RCC 7860 (cell line): ENCODE results near the gene AMPH.
A peak's percentile ranks its signal among the peaks of the same experiment; 100 is the strongest.
"Not testable (repeated sequence)": the region's sequence is repeated elsewhere in the genome, so short reads cannot be mapped to it uniquely, and the experiment has no call there.

Experiments used
- DNase-seq: peaks from one replicate; pipeline ENCODE4 v3.0.0-alpha.2; 2015; ENCODE audit warnings: low spot score
- FAIRE-seq: peaks from 2 replicates; lab custom pipeline; 2012; peaks lifted over from hg19 to GRCh38; lab: Jason Lieb, UNC

AMPH gene

DNA sequence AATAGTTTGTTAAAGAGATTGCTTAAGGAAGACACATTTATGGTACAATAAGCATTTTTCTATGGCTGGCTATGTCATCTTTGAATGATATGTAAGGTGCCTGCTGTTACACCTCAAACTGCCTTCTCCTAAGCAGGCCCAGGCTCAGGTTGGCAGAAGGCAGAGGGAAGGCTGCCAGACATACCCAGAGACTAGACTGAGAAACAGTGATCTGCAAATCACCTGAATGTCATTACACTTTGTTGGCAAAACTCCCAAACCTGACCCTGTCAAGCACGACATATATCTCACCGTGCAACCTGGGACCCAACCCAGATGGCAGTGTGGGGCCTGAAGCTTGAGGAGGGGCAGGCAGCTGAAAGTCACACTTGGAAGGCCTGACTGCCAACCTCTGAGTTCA is 221.1 kb downstream of the AMPH start:
- no peak for DNase-seq
- FAIRE-seq = no peak

DNA sequence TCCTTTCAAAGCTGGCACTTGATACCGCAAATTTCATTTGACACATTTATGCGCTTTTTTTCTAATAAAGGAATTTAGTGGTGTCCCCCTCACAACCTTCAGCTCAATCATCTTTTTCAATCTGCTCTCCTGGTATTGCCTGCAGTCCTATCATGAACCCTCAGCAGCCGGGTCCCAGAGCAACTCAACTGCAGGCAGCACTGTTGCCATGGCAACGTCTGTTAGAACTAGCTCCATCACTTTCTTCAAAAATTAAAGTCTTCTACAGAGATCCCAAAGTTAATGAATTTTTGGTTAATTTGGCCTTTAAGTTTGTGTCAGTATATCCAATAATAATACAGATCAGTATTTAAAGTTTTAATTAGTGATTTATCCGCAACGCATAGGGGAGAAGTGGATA is 221.6 kb downstream of the AMPH start:
- FAIRE-seq = no peak

DNA sequence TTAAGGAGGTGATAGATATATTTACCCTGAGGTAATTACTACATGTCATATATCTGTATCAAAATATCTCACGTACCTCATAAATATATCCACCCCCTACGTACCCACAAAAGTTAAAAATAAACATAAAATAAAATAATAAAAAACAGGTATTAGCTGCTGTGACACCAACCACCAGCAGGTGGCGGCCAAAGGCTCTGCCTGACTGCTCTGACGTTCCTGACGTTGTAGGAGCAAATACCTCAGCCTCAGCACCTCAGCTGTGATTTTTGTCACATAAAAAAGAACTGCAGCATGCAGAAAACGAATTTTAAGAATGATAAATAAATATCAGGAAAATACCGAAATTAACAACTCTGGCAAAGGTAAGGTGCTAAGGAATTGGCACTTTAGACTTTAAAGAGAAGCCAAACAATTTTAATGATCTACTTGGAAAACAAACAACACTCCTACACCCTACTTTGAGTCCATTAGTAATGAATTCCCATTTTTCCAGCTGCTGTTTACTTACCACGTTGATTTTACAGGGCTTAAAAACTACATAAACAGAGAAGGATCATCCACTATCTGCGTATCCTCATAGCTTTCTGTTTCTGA is 232.3 kb downstream of the AMPH start:
- peak; percentile 33 for DNase-seq

More for the DNA sequence above, 221.6 kb downstream of the AMPH start:
- no peak for DNase-seq

DNA sequence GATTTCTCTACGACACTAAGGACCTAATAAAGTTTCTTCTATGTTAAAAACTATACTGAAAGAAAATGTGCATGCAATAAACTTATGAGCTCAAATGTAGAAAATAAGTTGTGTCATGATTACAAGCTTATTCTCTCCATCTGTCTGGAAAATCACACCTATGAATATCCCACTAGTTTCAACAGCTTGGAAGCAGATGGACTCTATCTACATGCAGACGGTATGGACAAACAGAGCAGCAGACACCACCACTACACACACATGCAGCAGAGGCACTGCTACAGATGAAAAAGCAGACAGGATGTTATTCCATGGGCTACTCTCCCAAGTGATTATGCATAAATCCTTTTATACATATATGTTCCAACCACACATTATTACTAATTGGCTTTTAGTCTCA is 234.3 kb downstream of the AMPH start:
- no peak for DNase-seq
- no peak for FAIRE-seq

More for the DNA sequence above, 232.3 kb downstream of the AMPH start:
- peak; percentile 71 for FAIRE-seq

GRCh38 chr7:38395921-38396552 is 235.1 kb downstream of the AMPH start:
- not testable (repeated sequence) for DNase-seq, FAIRE-seq

GRCh38 chr7:38394660-38395059 is 236.5 kb downstream of the AMPH start:
- FAIRE-seq = no peak
- DNase-seq = no peak

GRCh38 chr7:38393874-38394273 is 237.3 kb downstream of the AMPH start:
- DNase-seq (no peak), FAIRE-seq (no peak)

DNA sequence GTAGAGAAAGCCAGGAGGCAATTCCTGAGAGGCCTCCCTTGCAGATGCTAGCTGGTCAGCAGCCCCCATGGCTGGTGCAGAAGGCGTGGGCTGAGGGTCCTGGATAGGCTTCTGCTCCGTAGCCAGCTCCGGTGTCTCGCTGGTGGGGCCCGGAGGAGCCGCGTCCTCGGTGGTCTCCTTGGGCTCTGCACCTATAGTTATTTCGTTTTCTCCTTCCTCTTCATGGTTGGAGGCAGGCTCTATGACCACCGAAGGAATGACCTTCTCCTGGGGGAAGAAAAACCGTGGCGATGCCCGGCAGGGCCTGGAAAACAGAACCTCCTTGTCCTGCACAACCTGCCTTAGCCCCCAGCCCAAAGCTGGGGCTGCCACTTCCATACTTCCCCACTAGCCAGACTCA is 239.4 kb downstream of the AMPH start:
- DNase-seq (no peak), FAIRE-seq (no peak)

DNA sequence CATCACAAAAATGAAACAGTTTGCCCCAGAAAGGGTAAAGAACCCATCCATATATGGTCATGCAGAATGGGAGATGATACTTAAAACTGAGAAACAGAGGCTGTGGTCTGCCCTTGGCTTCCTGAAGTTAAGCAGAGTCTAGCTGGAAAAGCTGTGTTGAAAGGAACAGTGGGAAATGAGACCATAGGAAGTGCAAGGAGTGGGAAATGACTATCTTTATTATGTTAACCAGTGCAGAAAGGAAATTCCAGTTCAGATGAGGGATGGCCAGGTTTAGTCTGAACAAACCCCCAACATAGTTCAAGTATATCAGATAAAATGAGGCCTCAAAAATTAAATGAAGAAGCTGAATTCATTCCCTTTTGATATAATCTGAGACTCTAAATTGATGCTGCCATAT is 245.5 kb downstream of the AMPH start:
- FAIRE-seq (no peak), DNase-seq (no peak)

DNA sequence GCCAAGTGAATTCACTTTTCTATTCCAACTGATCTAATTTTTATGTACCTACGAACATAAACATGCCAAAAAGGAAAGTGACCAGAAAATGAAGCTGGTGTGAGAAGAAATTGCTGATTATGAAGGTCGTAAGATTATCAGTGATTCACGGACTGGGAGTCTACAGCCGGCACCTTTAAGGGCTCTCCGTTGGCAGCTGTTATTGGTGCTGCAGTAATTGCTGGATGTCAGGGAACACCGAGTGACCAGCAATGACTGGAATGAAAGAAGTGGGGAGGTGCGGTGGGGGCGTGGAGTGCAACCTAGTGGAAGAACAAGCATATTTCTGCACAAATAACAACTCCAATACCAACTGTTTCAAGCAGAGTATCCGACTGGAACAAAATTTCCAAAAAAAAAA is 247.9 kb downstream of the AMPH start:
- FAIRE-seq = no peak
- no peak for DNase-seq

DNA sequence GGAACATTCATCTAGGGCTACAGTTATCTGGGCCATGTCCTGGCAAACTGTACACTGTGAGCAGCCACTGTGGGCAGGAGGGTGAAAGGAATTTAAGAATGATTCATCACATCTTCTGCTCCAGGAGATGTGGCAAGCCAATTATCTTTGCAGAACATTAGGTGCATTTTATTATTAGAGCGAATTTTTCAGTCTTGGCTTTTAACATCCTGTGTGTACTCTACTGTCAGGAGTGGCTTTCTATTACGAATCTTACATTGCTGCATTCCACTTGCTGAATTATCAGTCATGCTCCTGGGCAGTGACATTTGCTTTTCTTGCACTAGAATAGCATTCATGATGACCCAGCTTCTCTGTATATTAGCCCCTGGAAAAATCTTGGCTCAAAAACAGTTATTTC is 248.5 kb downstream of the AMPH start:
- peak; percentile 51 for DNase-seq
- no peak for FAIRE-seq

DNA sequence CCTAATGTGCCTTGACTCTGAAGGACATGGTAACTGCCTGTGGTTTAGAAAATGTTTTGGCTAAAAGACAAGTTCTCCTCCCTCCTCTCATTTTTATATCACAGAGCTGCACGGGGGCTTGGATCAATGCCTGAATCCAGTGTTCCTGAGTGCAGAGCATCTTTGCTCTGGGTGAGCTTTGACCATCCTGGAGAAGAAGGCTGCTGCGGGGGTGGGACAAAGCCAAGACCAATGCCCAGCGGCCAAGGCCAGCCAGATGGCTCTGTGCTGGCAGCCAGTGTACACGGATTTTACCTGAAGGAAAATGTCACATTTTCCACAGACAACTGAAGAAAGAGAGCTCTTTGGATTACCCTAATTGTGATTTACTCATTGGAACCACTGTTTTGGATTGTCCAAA is 255.7 kb downstream of the AMPH start:
- DNase-seq = no peak
- no peak for FAIRE-seq

DNA sequence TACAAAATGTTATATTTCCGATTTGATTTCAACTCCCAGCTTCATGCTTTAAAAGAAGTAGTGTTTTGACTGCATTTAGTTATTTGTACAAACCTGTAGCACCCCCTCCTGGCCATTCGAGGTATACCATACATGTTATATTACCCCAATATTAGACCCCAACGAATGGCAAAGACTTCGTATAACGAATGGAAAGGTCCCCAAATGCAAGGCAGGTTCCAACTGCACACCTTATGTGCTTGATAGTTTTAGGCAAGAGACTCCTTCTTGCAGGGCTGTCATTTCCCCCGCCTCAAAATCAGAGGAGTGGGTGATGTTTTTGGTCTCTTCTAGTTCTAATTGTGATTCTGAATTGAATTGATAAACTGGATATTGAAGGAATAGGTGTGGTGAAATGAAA is 256.7 kb downstream of the AMPH start:
- DNase-seq (no peak), FAIRE-seq (no peak)

GRCh38 chr7:38373155-38373554 is 258.0 kb downstream of the AMPH start:
- FAIRE-seq (no peak), DNase-seq (no peak)

- no peak for FAIRE-seq
- no peak for DNase-seq
Observed at GRCh38 chr7:38372290-38372689, 258.9 kb downstream of the AMPH start.

DNA sequence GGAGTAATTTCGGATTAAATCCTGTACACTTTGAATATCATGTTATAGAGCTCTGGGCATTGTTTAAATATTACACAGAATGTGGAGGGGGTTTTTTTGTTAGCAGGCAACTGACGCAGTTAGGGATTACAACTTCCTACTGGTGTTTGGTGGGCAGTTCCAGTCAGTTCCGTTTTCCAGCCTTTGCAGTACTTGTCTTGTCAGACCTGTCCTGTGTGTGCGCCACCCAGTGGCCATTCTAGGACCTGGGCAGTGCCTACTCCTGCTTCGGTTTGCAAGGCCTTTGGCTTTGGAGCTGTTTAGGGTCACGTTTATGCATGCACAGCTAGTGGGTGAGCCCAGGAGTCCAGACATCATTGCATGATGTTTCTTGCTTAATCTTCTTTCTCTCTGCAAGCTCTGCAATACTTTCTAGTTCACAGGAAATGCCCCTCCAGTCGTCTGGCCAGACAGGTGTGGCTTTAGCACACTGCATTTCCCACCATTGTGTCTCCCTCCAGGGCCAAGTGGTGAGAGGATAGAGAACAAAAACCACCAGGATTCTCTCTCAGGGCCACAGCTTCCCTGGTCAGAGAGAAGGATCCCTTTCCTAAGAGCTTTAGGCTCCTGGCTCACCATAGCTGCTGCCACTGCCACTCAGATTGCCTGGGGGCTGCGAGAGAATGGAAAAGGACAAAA is 261.2 kb downstream of the AMPH start:
- FAIRE-seq (no peak), DNase-seq (peak; percentile 61)

DNA sequence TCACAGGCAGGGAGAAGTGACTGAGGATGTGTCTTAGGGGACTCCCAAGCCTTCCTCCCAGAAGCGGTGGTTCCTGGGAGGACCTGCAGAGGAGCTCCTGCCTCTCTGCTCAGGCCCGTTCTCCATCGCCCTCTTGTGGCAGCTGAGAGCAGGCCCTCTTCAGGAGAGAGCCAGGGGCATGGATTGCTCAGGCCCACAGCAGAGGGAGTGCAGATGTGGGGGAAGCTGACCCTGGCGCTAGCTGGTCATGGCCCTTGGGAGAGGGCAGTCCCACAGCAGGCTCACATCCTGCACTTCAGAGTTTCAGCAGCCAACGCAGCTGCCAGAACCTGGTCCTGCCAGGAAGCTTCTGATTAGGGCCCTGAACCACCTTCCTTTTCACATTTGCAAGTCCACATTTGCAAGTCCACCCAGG is 263.0 kb downstream of the AMPH start:
- peak; percentile 77 for DNase-seq
- FAIRE-seq = no peak

- no peak for DNase-seq
Observed at GRCh38 chr7:38367301-38367890, 263.8 kb downstream of the AMPH start.

DNA sequence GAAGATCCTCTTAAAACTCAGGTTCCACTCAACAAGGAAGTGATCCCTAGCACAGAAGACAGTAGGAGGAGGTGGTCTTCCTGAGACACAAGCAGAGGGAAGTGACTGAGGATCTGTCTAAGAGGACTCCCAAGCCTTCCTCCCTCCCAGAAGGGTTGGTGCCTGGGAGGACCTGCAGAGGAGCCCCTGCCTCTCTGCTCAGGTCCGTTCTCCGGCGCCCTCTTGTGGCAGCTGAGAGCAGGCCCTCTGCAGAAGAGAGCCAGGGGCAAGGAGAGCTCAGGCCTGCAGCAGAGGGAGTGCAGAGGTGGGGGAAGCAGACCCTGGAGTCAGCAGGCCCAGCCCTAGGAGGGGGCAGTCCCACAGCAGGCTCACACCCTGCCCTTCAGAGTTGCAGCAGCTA is 267.8 kb downstream of the AMPH start:
- not testable (repeated sequence) for FAIRE-seq, DNase-seq

More at GRCh38 chr7:38367301-38367890, 263.8 kb downstream of the AMPH start:
- no peak for FAIRE-seq

GRCh38 chr7:38362611-38363237 is 268.4 kb downstream of the AMPH start:
- not testable (repeated sequence) for FAIRE-seq, DNase-seq

DNA sequence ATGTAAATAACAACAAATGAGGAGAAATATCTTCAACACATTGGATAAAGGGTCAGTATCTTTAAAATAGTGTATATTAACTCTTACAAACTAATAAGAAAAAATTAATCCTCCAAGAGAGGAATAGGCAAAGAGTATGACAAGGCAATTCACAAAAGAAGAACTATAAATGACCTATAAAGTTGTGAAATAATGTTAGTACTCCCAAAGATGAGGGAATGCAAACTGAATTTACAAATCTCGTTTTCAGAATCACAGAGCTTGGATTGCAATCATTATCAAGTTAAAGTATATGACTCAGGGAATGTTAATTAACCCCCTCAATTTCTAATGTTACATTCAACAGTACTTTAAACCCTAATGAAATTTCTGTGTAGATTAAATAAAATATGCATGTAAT is 270.4 kb downstream of the AMPH start:
- no peak for DNase-seq
- FAIRE-seq = no peak
